ENCODE measurements around the gene PSMB7. TPM values are rescaled to one million over a fixed set of nuclear protein-coding genes. Genes with fewer than 3 reads are reported as not detected.

The PSMB7 gene
- total and polyA plus RNA-seq, 2 of the 8 experiments (the other 6 are each of a cell fraction or from before 2014, with no cell fraction given) = 222 to 357 TPM

- TF ChIP-seq ATF3 (IDR thresholded peaks at IDR 0.05; ENCODE audit: insufficient read depth, low read depth, low read length) (no peak), MAX (IDR thresholded peaks at IDR 0.05) (peak; percentile 59; the same call in 1 of the 2 replicates), PHF8 (conservative IDR thresholded peaks at IDR 0.05; ENCODE audit: low read depth, low read length) (0 out of 2 replicates have a peak, but pooled peaks have one; percentile 37), POLR2AphosphoS5 (IDR thresholded peaks at IDR 0.05; ENCODE audit: low read depth, low read length) (peak; percentile 79), SIN3A (conservative IDR thresholded peaks at IDR 0.05 in 1 of 2, IDR thresholded peaks at IDR 0.05 in 1 of 2; ENCODE audit: low read depth in 1 of 2, low read length in 2 of 2) (no peak), TAF1 (IDR thresholded peaks at IDR 0.05; ENCODE audit: low read depth, low read length) (peak; percentile 86), TBP (IDR thresholded peaks at IDR 0.05; ENCODE audit: low read depth, low read length) (peak; percentile 74; the same call in 1 of the 2 replicates), CBX5 (IDR thresholded peaks at IDR 0.05; ENCODE audit: low read depth, low read length) (no peak), HDAC6 (IDR thresholded peaks at IDR 0.05; ENCODE audit: low read depth, low read length) (no peak), ZNF274 (IDR thresholded peaks at IDR 0.05; ENCODE audit: borderline replicate concordance, extremely low read depth, low read length) (no peak), NANOG (IDR thresholded peaks at IDR 0.05; ENCODE audit: insufficient read depth, low read depth, low read length, poor library complexity, severe bottlenecking) (no peak), USF2 (IDR thresholded peaks at IDR 0.05; ENCODE audit: low read length) (no peak), YY1 (IDR thresholded peaks at IDR 0.05; ENCODE audit: low read depth, low read length) (peak; percentile 62; the same call in 1 of the 2 replicates), GABPA (IDR thresholded peaks at IDR 0.05; ENCODE audit: borderline replicate concordance, insufficient read depth, low read length) (no peak), CBX8 (IDR thresholded peaks at IDR 0.05; ENCODE audit: borderline replicate concordance, low read depth, low read length) (no peak), RBBP5 (IDR thresholded peaks at IDR 0.05; ENCODE audit: borderline replicate concordance, low read depth, low read length) (no peak), TAF7 (optimal IDR thresholded peaks at IDR 0.05; ENCODE audit: borderline replicate concordance, low read depth, low read length) (peak; percentile 56), SUZ12 (IDR thresholded peaks at IDR 0.05; ENCODE audit: low read length) (no peak), BACH1 (IDR thresholded peaks at IDR 0.05; ENCODE audit: low read length) (no peak), CHD1 (IDR thresholded peaks at IDR 0.05; ENCODE audit: low read depth, low read length) (no peak), MAFK (IDR thresholded peaks at IDR 0.05; ENCODE audit: low read depth, low read length) (no peak), POLR2A (IDR thresholded peaks at IDR 0.05; ENCODE audit: control extremely low read depth in 1 of 2, low read depth in 2 of 2, low read length in 2 of 2) (peak in 1 of 2 experiments; percentile 69; a peak in 2 of 3 replicates), EZH2 (IDR thresholded peaks at IDR 0.05; ENCODE audit: low read depth, low read length, severe bottlenecking) (no peak)
Measured at GRCh38 chr9:124450241-124450924, 35.1 kb upstream of the PSMB7 start, which contains the start of gene ADGRD2 (continued).

Measured in H1 (cell line).